Bone marrow (tissue), 2 donors: ENCODE results near the gene PITPNC1.
"Not testable (repeated sequence)": the region's sequence is repeated elsewhere in the genome, so short reads cannot be mapped to it uniquely, and the experiment has no call there.

Experiments used
- DNase-seq, 2 donors: peaks; one replicate each; lab custom pipeline; 2025; lab: John Stamatoyannopoulos, UW

PITPNC1 gene

DNA sequence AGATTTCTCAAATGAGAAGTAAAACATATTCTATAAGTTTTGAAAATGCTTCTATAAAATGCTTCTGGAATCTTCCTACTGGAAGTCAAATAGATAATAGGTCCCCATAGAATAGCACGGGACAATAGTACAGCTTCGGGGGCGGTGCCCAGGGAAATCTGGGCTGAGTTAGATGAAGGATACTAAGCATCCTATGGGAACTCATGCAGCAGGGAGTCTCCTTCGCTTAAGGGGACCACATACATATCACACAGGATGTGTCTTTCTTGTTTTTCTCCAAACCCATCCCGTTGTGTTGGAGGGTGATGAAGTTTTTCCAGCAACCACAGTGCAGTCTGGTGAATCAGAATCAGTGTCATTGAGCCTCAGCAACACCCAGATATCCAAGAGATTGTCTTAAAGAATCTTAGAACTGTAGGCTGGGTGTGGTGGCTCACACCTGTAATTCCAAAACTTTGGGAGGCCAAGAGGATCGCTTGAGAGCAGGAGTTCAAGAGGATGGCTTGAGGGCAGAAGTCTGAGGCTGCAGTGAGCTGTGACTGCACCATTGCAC lies 84.2 kb downstream of the PITPNC1 start:
- DNase-seq = no peak

DNA sequence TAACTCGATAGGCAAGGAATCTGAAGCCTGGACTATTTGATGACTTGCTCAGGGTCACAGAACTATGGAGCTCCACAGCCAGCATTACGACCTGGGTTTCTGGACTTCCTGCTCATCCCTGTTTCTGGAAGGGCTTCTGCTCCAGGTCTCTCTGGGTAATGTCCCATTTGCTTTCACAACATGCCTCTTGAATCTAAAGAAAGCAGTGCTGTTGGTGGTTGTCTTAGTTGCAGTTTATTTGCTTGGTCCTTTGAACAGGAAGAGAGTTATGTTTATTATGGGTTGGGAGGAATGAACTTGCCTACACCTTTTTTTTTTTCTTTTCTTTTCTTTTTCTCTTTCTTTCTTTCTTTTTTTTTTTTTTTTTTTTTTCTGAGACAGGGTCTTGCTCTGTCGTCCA lies 84.8 kb downstream of the PITPNC1 start:
- no peak for DNase-seq

DNA sequence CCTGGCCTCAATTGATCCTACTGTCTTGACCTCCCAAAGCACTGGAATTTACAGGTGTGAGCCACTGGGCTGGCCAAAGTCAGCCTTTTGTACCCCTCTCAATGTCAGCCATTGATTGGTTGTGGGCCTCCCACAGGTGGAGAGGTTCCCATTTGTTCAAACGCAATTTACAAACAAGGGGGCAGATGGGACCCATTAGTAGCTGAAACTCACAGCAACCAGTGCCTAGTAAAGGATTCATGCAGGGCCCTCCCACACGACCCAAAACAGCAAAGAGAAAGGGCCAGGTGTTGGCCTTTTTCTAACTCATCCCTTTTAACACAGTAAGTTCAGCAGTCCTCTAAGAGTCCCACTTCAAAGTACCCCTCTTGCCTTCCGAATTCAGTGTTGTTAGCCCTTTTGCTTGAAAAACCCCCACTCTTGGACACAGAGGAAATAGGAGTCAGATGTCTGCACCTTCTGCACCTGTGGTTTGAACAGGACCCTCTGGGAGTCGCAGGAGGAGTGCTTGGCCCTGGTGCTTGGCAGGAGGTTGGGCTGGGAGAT lies 89.2 kb downstream of the PITPNC1 start:
- DNase-seq = no peak

DNA sequence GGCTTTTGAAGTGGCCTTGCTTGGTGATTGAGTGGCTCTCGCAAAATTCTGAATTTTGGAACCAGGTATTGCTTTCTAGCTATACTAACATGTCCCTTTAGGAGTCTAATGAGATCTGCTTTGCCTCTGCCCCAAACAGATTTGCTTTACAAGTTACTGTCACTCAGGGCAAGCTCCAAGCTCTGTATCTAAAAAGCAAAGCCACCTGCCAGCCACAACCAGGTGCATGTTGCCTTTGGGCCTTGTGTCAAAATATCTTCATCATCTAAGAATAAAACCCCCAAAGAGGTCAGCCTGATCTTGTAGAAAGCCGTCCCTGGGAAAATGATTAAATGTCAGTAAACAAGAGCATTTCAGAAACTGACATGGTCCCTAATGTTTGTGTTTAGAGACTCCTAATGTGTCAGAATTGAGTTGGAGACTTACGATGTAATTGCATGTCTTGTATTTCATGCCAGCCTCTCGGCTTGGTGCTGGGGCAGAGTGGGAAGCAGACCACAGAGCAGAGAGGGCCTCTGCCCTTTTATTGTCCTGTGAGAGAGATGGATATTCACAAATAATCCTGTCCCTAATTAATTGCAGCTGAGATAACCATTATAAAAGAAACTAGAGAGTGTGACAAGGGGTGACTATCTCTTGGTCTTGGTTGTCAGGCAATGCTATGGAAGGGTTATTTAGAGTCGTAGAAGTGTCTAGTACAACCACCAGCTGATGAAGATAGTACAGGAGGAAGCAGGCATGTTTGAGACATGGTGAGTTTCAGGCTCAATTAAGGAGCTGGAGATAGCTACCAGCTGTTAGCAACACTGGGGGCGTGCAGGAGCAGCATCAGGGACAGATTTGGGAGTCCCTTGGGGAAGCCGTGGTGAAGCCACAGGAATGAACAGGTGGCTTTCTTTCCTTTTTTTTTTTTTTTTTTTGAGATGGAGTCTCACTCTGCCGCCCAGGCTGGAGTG lies 90.7 kb downstream of the PITPNC1 start:
- DNase-seq = no peak

DNA sequence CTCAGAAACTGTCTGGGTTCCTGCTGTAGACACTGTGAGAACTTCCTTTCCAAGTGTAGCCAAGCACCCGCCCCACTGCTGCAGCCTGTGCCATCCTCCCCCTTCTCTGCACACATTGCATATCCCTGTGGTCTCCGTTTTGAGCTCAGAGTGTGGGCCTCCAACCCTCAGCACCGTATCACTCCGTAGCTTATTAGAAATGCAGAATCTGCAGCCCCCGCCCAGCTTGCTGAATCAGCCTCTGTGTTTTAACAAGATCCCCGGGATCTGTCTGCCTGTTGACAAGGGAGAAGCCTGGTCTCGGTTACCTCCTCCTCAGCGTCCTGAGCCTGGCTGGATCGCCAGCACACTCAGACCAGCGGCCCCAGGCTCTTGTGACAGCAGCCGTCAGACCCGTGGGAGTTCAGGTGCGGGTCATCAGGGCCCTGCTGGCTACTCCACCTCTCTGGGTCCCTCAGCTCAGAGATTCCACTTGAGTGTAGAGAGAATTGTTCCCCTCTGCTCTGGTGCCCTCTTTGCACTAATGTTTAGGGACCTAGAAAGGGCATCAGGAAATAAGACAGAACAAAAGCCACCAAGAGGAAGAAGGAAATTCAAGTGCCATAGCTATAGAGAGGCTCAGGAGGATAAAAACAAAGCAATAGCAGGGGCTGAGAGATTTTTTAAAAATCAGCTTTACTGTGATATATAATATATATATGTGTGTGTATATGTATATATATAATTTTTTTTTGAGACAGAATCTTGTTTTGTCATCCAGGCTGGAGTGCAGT lies 92.3 kb downstream of the PITPNC1 start:
- no peak for DNase-seq

DNA sequence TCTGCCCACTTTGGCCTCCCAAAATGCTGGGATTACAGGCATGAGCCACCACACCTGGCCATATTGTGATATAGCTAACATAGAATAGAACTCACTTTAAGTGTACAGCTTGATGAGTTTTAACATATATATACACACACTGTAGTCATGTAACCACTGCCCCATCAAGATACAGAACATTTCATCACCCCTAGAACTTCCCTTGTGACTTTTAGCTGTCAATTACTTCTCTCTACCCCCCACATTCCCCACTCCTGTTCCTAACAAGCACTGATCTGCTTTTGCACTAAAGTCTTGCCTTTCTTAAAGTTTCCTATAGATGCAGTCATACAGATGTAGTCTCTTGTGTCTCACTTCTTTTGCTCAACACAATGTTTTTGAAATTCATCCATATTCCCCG lies 93.1 kb downstream of the PITPNC1 start:
- no peak for DNase-seq

DNA sequence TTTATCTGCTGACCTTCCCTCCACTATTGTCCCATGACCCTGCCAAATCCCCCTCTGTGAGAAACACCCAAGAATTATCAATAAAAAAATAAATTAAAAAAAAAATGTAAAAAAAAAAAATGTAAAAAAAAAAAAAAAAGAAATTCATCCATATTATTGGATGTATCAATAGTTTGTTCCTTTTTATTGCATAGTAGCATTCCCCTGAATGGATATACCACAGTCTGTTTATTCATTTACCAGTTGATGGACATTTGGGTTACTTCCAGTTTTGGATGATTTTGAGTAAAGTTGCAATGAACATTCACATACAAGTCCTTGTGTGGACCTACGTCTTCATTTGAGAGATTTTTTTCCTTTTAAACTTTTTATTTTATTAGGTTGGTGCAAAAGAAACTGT lies 94.0 kb downstream of the PITPNC1 start:
- no peak for DNase-seq

DNA sequence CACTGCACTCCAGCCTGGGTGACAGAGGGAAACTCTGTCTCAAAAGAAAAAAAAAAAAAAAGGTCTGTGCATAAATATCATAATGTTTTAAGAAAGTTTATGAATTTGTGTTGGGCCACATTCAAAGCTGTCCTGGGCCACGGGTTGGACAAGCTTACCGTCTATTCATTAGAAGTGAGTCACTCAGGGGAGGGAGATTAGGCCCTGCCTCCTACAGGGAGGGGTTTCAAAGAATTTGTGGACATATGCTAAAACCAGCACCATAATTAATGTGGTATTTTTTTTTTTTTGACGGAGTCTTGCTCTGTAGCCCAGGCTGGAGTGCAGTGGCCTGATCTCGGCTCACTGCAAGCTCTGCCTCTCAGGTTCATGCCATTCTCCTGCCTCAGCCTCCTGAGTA lies 95.5 kb downstream of the PITPNC1 start:
- not testable (repeated sequence) for DNase-seq

DNA sequence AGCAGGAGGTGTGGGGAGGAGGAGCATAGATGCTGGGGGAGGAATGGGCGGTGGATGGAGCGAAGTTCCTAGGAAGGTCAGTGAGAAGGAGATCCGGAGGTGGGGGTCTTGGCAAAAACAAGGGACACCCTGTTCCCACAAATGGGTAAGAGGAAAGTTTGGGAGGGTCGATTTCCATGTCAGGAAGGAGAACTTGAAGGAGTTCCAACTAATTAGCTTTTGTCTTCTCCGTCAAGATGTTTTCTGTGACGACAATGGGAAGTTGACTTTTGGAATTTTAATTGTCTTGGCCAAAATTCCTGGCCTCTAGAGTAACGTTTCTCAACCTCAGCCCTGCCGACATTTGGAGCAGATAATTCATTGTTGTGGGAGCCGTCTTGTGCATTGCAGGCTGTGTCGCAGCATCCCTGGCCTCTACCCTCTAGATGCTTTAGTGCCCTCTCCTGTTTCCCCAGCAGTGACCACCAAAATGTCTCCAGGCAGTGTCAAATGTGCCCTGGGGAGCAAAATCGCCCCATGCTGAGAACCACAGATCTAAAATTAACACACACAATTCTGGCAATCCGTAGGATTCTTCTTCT lies 97.1 kb downstream of the PITPNC1 start:
- no peak for DNase-seq

DNA sequence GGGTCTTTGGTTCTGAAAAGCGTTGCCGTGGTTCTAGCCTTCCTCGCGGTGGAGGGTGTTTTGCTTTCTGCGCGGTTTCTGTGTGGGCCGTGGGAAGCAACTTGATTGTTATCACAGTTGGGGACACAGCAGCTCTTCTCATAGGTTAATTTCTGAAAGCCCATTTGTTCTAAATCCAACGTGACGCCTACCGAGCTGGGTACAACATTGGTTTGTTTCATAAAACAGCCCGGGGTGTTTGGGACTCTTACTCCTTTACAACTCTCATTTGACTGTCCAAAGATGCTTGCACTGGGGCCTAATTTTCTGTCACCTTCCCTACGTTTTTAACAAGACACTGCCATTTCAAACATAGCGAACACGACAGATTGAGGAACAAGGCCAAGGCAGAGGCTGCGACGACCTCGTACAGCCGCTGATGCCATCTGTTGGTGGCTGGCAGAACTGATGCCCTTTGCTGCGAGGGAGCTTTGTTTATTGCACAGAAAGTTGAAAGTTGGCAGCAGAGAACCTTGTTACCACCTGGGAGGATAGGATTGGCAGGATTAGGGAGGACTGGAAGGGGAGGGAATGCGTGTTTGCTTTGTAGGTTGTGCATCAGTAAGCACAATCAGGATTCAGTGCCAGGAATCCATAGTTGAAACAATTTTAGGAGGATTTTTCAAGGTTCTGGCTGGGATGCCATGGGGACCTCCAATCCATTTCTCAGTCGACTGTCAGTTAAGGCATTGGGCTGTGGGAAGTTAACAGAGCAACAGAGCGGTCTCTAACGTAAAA lies 98.3 kb downstream of the PITPNC1 start:
- DNase-seq = peak; percentile 36 to 83

DNA sequence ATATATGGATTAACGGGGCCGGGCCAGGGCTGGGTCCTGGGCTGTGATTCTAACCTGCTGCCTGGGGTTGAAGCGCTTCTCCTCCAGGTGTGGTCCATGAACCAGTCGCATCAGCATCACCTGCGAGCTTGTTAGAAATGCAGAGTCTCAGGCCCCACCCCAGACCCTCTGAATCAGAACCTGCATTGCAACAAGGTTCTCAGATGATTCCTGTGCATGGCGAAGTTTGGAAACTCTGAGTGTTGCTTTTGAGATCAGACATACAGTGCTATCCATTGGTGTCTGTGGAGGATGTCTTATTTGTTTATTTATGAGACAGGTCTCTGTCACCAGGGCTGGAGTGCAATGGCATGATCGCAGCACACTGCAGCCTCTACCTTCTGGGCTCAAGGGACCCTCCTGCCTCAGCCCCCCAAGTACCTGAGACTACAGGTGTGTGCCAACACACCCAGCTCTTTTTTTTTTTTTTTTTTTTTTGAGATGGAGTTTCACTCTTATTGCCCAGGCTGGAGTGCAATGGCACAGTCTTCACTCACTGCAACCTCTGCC lies 99.8 kb downstream of the PITPNC1 start:
- DNase-seq = no peak

DNA sequence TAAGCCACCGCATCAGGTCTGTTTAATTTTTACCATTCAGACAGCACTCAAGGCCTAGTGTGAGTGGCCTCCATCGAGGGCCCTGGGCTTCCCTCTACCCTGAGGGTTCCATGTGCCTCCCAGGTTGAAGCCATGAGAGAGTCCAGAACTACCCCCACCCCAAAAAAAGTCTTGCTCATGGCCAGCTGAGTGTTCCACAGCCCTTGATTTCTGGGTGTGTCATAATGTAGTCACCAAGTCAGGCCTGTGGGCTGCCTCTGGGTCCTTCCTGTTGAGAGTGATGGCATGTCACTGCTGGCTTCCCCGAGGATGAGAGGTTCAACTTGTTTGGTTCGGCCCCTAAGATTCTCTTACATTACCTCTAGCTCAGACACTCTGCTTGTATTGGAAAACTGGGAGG lies 100.6 kb downstream of the PITPNC1 start:
- DNase-seq = no peak

DNA sequence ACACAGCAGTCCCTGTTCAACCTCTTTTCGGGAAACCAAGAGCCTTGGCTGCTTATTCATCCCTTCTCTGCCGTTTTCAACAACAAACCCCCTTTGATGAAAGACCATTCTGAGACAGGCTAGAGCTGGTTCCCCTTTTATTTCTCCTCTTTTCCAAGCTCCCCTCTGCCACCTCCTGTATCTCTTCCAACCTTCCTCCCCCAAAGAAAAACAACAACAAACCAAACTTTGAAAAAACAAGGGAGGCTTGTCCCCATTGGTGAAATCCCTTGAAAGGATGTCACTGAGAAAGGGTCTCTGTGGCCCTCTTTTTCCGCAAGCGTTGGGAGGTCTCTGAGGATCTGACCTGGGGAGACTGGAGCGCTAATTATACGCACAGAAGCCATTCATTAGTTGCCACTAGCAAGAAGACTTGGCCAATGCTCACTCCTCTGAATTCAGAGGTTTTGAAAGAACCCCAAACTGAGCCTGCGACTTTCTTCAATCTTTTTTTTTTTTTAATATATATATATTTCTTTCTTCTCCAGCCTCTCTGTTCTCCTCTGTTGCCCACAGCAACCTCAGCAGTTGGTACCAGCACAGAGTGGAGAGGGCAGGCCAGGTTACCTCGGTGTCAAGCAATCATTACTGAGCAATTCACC lies 101.4 kb downstream of the PITPNC1 start:
- no peak for DNase-seq

DNA sequence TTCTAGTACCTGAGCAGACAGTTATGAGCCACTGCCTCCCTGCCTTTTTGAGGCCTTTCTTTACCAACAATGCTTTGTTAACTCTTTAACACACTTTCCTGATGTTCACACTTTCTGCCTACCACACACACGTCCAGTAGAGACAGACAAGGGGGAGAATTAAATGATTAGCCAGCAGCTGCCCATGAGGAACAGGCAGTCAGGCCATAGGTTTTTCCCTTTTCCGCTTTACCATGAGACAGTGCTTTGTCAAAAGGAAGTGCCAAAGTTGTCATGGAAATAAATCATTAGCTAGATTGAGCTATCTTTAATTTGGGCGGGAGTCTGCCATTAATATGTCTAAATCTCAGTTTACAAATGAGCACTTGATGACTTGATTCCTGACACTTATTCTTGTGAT lies 102.1 kb downstream of the PITPNC1 start:
- DNase-seq = no peak

DNA sequence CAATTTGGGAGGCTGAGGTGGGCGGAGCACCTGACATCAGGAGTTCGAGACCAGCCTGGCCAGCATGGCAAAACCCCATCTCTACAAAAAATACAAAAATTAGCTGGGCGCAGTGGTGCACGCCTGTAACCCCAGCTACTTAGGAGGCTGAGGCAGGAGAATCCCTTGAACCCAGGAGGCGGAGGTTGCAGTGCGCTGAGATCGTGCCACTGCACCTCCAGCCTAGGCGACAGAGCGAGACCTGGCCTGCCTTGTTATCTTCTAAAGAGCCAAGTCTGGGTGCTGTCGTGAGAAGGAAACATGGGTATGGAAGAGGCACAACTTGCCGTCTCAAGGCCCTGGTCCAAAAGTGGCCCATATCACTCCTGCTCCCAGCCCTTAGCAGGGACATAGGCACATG lies 103.9 kb downstream of the PITPNC1 start:
- not testable (repeated sequence) for DNase-seq

DNA sequence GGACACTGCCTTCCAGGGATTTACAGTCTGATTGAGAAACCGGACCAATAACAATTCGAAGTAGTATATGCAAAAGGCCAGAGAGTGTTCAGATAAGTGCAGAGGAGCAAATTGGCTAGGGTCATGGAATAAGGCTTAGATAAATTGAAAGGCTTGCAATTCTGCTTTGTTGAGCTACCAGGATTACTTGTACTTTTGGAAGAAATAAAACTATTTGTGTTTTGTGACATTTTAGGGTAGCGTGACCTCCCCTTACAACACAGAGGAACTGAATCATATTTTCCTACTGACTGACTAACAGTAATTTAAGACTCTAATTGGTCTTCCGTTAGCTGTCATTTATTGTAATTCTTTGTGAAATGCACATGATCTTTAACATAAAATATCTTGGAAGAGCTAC lies 104.7 kb downstream of the PITPNC1 start:
- no peak for DNase-seq

DNA sequence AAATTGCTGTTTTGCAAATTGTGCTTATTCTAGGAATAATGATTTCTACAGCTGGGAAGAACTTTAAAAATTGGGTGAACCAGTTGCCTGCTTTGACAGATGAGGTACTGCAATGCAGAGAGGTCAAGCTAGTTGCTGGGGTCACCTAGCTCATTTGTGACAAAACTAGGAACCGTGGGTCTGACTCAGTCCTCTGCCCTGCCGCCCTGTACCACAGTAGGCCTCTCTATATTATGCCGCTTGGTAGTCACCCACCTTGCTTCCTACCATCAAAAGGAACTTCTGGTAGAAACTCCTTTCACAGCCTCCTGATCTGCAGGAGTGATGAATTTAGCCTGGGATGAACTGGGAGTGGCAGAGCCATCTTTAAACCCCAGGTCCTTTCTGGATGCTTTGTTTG lies 105.7 kb downstream of the PITPNC1 start:
- DNase-seq = no peak

DNA sequence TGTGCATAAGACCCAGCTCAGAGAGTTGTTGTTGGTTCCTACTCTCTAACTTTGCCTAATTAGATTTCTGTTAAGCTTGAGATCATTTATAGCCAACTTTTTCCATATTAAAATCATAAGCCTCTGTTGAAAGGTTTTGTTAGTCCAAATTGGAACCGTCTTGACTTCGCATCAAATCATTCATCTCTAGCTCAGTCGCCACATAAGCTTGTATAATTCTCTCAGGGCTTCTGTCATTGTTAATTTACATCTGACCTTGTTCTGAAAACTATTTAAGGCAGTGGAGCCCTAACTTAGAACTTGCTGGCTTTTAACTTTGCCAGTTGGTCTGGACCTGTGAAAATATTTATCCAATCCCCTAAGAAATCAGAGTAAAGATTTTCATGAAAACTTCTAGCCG lies 107.2 kb downstream of the PITPNC1 start:
- DNase-seq = no peak

DNA sequence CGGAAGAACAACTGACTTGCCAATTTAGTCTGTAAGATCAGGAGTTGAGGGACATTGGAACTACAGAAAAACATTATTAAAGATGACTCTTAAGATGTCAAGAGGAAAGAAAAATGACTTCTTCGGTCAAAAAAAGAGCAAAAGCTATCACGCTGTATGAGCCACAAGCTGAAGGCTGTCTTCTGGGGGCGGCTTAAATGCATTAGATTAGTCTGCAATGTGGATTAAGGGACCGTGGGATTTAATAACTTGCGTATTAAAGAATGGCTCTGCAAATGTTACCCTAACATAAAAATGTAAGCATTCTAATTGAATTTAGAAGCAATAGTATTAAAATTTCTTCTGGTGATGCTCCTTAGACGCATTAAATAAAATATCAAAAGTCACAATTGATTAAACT lies 108.6 kb downstream of the PITPNC1 start:
- DNase-seq = no peak

DNA sequence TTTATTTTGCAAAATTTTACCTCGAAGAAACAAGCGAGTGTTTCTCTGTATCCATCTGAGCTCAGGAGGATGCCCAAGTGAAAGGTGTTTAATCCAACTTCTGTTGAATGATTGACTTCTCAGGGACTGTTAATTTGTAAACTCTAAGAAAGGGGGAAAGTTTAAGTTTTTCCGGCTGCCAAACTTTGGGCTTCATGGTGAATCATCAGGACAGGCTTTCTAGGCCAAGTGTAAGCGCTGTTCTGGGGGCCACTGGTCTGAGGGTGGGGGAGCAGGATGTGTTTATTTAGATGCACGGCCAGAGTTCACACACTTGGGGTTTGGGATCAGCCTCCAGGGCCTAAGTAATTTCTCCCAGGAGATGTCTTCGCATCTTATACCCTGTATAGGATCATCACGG lies 110.4 kb downstream of the PITPNC1 start:
- no peak for DNase-seq

DNA sequence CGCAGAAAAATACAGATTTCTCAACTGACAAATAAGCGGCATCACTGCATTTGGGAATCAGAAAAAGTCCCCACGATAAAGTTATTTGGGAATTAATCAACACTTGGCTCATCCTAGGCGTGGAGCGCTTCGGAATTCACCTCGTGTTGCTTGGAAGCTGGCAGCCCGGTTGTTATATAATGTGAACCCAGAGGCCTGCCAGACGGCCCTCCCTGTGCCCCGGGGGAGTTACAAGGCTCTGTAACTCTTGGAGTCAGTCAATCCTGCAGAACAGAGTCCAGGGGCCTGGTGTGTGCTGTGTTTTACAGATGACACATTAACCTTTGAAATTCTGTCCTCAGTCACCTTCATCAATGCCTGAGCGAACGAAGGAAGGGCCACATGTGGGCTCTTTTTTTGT lies 111.1 kb downstream of the PITPNC1 start:
- DNase-seq = no peak
